Stimulated activated CD4-positive, alpha-beta T cell treated with anti-CD3 and anti-CD28 coated beads, TNF-alpha, amount 100 ng/mL, for 4 hours (primary cell): ENCODE measurements around the gene MCM5.
"Not testable (repeated sequence)": the region's sequence is repeated elsewhere in the genome, so short reads cannot be mapped to it uniquely, and the experiment has no call there.

Experiments
- DNase-seq, 3 experiments: peaks; one replicate each; pipeline ENCODE4 v3.0.0-alpha.2; 2020; ENCODE audit warnings: low read depth in 3 of 3

The MCM5 gene

GRCh38 chr22:35452351-35452781 lies 52.4 kb downstream of the MCM5 start:
- DNase-seq: no peak

GRCh38 chr22:35452810-35453743 lies 53.1 kb downstream of the MCM5 start:
- no peak for DNase-seq

- no peak for DNase-seq
Observed at GRCh38 chr22:35454416-35455054, 54.6 kb downstream of the MCM5 start.

- DNase-seq: no peak
Observed at GRCh38 chr22:35455529-35455928, 55.6 kb downstream of the MCM5 start.

GRCh38 chr22:35456757-35457156 lies 56.8 kb downstream of the MCM5 start:
- DNase-seq: no peak

- DNase-seq: no peak
Observed at GRCh38 chr22:35457729-35458546, 58.0 kb downstream of the MCM5 start.

- DNase-seq: no peak
Observed at GRCh38 chr22:35458547-35459422, 58.8 kb downstream of the MCM5 start.

GRCh38 chr22:35459423-35459894 lies 59.5 kb downstream of the MCM5 start:
- no peak for DNase-seq

GRCh38 chr22:35459976-35460375 lies 60.0 kb downstream of the MCM5 start:
- DNase-seq: not testable (repeated sequence)

GRCh38 chr22:35460688-35461087 lies 60.7 kb downstream of the MCM5 start:
- DNase-seq: no peak

GRCh38 chr22:35462498-35463230 lies 62.7 kb downstream of the MCM5 start:
- no peak for DNase-seq

GRCh38 chr22:35463231-35463933 lies 63.4 kb downstream of the MCM5 start:
- DNase-seq: no peak

- no peak for DNase-seq
Observed at GRCh38 chr22:35464399-35464798, 64.5 kb downstream of the MCM5 start.

GRCh38 chr22:35465109-35465701 lies 65.3 kb downstream of the MCM5 start:
- DNase-seq: no peak

- DNase-seq: no peak
Observed at GRCh38 chr22:35467681-35468434, 67.9 kb downstream of the MCM5 start.

- DNase-seq: no peak
Observed at GRCh38 chr22:35470903-35471321, 71.0 kb downstream of the MCM5 start.

GRCh38 chr22:35471566-35471965 lies 71.6 kb downstream of the MCM5 start:
- not testable (repeated sequence) for DNase-seq

- DNase-seq: no peak
Observed at GRCh38 chr22:35472488-35472887, 72.5 kb downstream of the MCM5 start.
